Natural killer cell (primary cell): ENCODE data around the gene MAD1L1. TPM values are rescaled to one million over a fixed set of nuclear protein-coding genes. Genes with fewer than 3 reads are reported as not detected.

Experiments used
- ATAC-seq, 3 donors: fragments of 150-1000 bp in 2 of 3; fragments of 200-7000 bp in 1 of 3; cut with Tn5 transposase; 1 replicate in 1 of 3; 2 replicates in 2 of 3; pipeline ENCODE4 v1.10.0; 2021; ENCODE audit warnings: mild to moderate bottlenecking in 2 of 3, moderate library complexity in 2 of 3
- DNase-seq, 2 donors: peaks; one replicate each; pipeline versions ENCODE4 v3.0.0 to v3.0.0-alpha.2; 2013 to 2021; ENCODE audit warnings: mixed read lengths in 1 of 2
- H3K27ac ChIP-seq: one replicate; pipeline ENCODE4 v1.5.1; 2013; ENCODE audit warnings: mild to moderate bottlenecking, low read length
- H3K27me3 ChIP-seq: one replicate; pipeline ENCODE4 v1.6.1; 2013; ENCODE audit warnings: low read length; ENCODE audit not compliant: control insufficient read depth, insufficient read depth
- H3K36me3 ChIP-seq: one replicate; pipeline ENCODE4 v1.6.1; 2013; ENCODE audit warnings: low read length; ENCODE audit not compliant: control insufficient read depth, insufficient read depth
- H3K4me1 ChIP-seq: one replicate; pipeline ENCODE4 v1.6.1; 2013; ENCODE audit warnings: low read length; ENCODE audit not compliant: control insufficient read depth, insufficient read depth
- H3K4me3 ChIP-seq: one replicate; pipeline ENCODE4 v1.5.1; 2013; ENCODE audit warnings: low read length
- H3K9me3 ChIP-seq: one replicate; pipeline ENCODE4 v1.6.1; 2013; ENCODE audit warnings: low read length; ENCODE audit not compliant: control insufficient read depth, insufficient read depth
- H3K27ac Mint-ChIP-seq, 2 donors: one replicate each; pipeline ENCODE4 v1.8.0; 2022; ENCODE audit warnings: mild to moderate bottlenecking in 2 of 2, mixed read lengths in 2 of 2, moderate library complexity in 1 of 2
- H3K27me3 Mint-ChIP-seq, 2 donors: one replicate each; pipeline ENCODE4 v1.8.0; 2022; ENCODE audit warnings: low read depth in 2 of 2, mixed read lengths in 2 of 2
- H3K36me3 Mint-ChIP-seq: one replicate; pipeline ENCODE4 v1.8.0; 2022; ENCODE audit warnings: mixed read lengths
- H3K4me1 Mint-ChIP-seq, 2 donors: one replicate each; pipeline ENCODE4 v1.8.0; 2022; ENCODE audit warnings: mixed read lengths in 2 of 2
- H3K4me3 Mint-ChIP-seq: one replicate; pipeline ENCODE4 v1.8.0; 2022; ENCODE audit warnings: mild to moderate bottlenecking, moderate library complexity, mixed read lengths
- H3K9me3 Mint-ChIP-seq, 2 donors: one replicate each; pipeline ENCODE4 v1.8.0; 2022; ENCODE audit warnings: mixed read lengths in 2 of 2
- WGBS: methylation state at CpG from one replicate; pipeline ENCODE4 v1.1.7; 2013; ENCODE audit warnings: missing lambda C conversion rate; ENCODE audit not compliant: insufficient coverage; 5-methylcytosine and 5-hydroxymethylcytosine counted together
- intact Hi-C: fragments of 100-400 bp; cut with micrococcal nuclease; formaldehyde crosslinking; loops from one replicate; pipeline ENCODE4 v1.14.2; 2022
- total RNA-seq, 4 donors: library from RNA; stranded (reverse); fragments of 120-200 nt in 1 of 4; gene quantifications; one replicate each; pipeline versions ENCODE4 v1.2.3 to v1.2.4, GENCODE V29; 2013 to 2022
- TF ChIP-seq, protein P1 (sequence below): fragments of 200-600 bp; IDR thresholded peaks from one replicate; pipeline ENCODE4 v1.8.0; 2022; ENCODE audit warnings: antibody characterized with exemption

The MAD1L1 gene
- total RNA-seq, 3 donors from 2014 or later (not counting 1 experiment from before 2014, with no cell fraction given), result 53.6 to 81.2 (median 77.4) TPM

DNA sequence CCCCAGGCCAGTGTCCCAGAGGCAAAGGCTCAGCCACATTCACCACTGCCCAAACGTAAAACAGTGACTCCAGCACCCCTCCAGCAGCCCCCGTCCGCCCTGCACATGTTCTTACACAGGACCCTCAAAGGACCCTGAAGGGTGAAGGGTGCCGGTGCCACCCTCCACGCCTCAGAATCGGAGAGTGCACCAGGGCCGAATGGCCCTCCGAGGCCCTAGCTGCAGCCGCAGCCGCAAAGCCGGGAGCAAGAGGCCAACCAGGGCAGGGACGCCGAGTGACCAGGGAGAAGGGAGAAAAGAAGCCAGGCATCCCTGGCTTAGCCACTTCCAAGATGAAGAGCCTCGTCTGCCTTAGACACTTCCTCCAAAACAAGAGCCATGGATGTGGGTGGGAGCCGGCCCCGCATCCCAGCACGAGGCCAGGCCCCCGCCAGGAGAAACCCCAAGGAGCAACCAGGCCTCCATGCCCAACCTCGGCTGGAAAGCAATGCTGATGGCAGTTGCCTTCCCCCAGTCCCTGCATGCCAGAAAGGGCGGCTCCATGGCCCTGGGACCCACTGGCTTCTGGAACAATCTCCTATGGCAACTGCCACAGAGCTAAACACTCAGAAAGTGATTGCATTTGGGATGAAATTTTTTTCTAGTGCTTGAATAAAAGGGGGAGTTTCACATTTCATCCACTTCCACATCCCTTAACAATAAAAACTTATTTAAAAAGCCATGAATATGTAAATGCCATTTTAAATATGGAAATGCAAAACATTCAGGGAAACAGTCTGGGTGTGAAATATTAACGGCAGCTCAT, 92.3 kb downstream of the MAD1L1 start:
- ATAC-seq, result no peak
- Mint-ChIP-seq H3K27ac (no peak overlapping the region), H3K4me1 (peaks cover 13 to 14% of the 10 kb centered on the region in 2 donors), H3K27me3 (no peaks in the 10 kb centered on the region), H3K9me3 (no peaks in the 10 kb centered on the region), H3K36me3 (no peaks in the 10 kb centered on the region), H3K4me3 (no peak overlapping the region)
- Histone ChIP-seq H3K27me3 (no peaks in the 10 kb centered on the region), H3K4me3 (no peak overlapping the region), H3K9me3 (no peaks in the 10 kb centered on the region), H3K27ac (no peak overlapping the region), H3K36me3 (peaks cover 4% of the 10 kb centered on the region), H3K4me1 (peaks cover 12% of the 10 kb centered on the region)
- intact Hi-C loops, result no loop called here
- no peak for DNase-seq
- TF ChIP-seq, protein P1, sequence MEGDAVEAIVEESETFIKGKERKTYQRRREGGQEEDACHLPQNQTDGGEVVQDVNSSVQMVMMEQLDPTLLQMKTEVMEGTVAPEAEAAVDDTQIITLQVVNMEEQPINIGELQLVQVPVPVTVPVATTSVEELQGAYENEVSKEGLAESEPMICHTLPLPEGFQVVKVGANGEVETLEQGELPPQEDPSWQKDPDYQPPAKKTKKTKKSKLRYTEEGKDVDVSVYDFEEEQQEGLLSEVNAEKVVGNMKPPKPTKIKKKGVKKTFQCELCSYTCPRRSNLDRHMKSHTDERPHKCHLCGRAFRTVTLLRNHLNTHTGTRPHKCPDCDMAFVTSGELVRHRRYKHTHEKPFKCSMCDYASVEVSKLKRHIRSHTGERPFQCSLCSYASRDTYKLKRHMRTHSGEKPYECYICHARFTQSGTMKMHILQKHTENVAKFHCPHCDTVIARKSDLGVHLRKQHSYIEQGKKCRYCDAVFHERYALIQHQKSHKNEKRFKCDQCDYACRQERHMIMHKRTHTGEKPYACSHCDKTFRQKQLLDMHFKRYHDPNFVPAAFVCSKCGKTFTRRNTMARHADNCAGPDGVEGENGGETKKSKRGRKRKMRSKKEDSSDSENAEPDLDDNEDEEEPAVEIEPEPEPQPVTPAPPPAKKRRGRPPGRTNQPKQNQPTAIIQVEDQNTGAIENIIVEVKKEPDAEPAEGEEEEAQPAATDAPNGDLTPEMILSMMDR, result no peak
- 94% methylated on average over 21 of the region's 21 CpGs for WGBS

DNA sequence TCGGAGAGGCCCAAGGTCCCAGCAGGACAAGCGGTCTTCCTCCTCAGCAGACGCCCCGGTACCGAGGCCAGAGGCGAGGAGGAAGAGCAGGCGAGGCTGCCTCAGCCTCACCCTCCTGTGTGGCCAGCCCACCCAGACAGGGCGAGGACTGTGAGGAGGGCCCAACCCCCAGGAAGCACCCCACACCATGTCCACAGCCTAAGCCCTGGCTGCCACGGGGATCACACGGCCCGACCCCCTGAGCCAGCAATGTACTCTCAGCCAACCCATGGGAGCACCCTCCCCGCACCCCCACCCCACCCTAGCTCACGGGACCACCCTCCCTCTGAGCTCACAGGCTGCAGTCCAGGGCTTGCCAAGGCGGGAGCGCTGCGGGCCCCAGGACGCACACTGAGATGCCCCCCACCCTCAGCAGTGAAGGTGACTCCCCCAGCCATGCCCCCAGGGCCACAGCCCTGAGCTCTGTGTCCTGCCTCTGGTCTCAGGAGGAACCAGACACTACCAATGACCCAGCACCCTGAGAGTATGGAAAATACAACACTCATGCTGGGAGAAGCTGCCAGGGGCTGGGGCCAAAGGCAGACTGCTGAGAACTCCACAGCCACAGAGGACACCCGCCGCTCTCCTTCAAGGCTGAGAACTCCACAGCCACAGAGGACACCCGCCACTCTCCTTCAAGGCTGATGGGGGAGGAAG, 93.6 kb downstream of the MAD1L1 start:
- no peak overlapping the region for H3K4me3 Mint-ChIP-seq
- H3K9me3 Mint-ChIP-seq, result no peaks in the 10 kb centered on the region
- H3K27me3 Mint-ChIP-seq, result no peaks in the 10 kb centered on the region
- Histone ChIP-seq H3K27me3 (no peaks in the 10 kb centered on the region), H3K36me3 (no peaks in the 10 kb centered on the region), H3K27ac (no peak overlapping the region), H3K9me3 (no peaks in the 10 kb centered on the region), H3K4me1 (peaks cover 12% of the 10 kb centered on the region), H3K4me3 (no peak overlapping the region)
- ATAC-seq (no peak), DNase-seq (no peak)
- H3K27ac Mint-ChIP-seq, result no peak overlapping the region
- intact Hi-C loops, result no loop called here
- 93% methylated on average over 20 of the region's 20 CpGs for WGBS
- TF ChIP-seq, protein P1, result no peak
- H3K36me3 Mint-ChIP-seq, result no peaks in the 10 kb centered on the region
- H3K4me1 Mint-ChIP-seq, result peaks cover 13 to 14% of the 10 kb centered on the region in 2 donors

DNA sequence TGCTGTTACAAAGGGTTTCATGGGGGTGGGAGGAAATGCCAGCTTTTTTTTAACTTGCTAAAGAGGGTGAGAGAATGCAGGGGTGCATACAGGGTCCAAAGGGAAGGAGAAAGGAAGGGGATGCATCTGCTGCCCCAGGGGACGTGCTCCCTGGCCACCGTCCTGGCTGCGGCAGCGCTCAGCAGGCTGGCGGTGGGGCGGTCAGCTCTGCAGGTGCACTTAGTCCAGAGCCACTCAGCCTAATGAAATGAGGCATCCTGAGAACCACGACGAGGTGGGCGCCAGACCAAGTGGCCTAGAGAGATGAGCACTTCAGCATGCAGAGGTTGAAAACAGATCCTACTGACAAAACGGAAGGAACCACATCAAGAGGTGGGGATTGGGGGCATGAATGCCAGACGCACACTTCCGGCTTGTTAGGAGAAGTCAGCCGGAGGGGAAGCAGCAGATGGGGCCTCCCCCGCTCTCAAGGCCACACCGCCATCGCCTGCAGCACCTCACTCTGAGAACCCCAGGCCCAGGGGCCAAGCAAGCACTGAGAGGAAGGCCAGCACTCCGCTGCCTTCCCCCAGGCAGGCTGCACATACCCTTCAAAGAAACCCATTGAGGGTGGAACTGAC, 94.5 kb downstream of the MAD1L1 start:
- Histone ChIP-seq H3K36me3 (no peaks in the 10 kb centered on the region), H3K4me1 (peaks cover 12% of the 10 kb centered on the region), H3K4me3 (peak overlapping the region; percentile 29), H3K27me3 (no peaks in the 10 kb centered on the region), H3K27ac (no peak overlapping the region), H3K9me3 (no peaks in the 10 kb centered on the region)
- no peak overlapping the region for H3K27ac Mint-ChIP-seq
- peak; percentile 31 to 77 for DNase-seq
- intact Hi-C loops, result no loop called here
- 47% methylated on average over 17 of the region's 17 CpGs for WGBS
- no peaks in the 10 kb centered on the region for H3K36me3 Mint-ChIP-seq
- no peaks in the 10 kb centered on the region for H3K9me3 Mint-ChIP-seq
- peak overlapping the region; percentile 52 for H3K4me3 Mint-ChIP-seq
- TF ChIP-seq, protein P1, result no peak
- H3K27me3 Mint-ChIP-seq, result no peaks in the 10 kb centered on the region
- ATAC-seq, result peak in 2 of 3 donors; percentile 72 to 79
- H3K4me1 Mint-ChIP-seq, result peaks cover 13 to 14% of the 10 kb centered on the region in 2 donors
